A673 (cell line): ENCODE results near the gene SFTPA2.

ENCODE experiments used
- CTCF ChIP-seq: fragments of 300-800, 200-600 bp; sonication (generic); conservative IDR thresholded peaks from 2 replicates; pipeline ENCODE4 v1.5.1; 2017; ENCODE audit warnings: low read depth, mild to moderate bottlenecking, antibody characterized with exemption, low read length, moderate library complexity, mixed read lengths
- EZH2 ChIP-seq: fragments of 200-600 bp; sonication (generic); IDR thresholded peaks from 2 replicates; pipeline ENCODE4 v1.6.1; 2017; ENCODE audit warnings: borderline replicate concordance, low read depth, mild to moderate bottlenecking, mixed read lengths, antibody characterized with exemption, low read length; ENCODE audit not compliant: poor library complexity, severe bottlenecking

GRCh38 chr10:79552143-79552542, 8.1 kb downstream of the SFTPA2 start:
- TF ChIP-seq CTCF (no peak), EZH2 (no peak)
